Nucleus accumbens (tissue), 56 donors: ENCODE results near the gene PIGT.
"Not testable (repeated sequence)": the region's sequence is repeated elsewhere in the genome, so short reads cannot be mapped to it uniquely, and the experiment has no call there.

ENCODE experiments used
- DNase-seq, 56 donors: peaks; one replicate each; lab custom pipeline; 2025; lab: John Stamatoyannopoulos, UW

The PIGT gene

DNA sequence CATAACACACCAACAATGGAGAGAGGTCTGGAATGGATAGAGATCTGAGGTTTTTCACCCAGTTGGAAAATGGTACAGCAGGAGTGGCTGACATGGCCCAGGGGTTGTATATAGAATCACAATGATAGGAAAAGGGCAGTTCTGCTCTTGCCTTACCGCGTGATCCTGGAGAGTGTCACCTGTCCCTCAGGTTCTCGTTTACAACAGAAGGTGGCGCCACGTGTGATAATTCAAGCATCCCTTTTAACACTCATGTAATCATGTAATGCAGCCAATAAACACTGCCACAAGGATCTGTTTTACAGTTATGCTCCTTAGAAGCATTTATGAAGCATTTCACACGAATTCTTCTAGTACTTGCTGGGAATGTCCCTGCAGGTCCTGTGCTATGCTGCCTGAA lies 40.7 kb downstream of the PIGT start:
- DNase-seq = no peak

DNA sequence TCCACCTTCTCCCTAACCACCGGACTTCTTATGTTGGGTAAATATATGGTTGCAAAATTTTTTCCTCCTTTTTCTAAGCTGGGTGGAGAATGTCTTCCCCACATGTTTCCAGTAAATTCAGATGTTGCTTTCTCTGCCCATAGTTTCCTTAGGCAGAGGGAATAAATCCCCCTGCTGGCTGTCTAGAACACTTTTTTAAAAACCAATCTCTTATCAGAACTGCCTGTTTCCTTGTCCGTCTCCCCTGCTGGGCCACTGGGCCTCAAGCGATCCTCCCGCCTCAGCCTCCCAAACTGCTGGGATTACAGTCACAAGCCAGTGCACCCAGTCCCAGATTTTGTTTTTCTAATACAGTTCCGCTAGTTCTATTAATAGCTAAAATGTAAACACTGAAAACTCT lies 43.7 kb downstream of the PIGT start:
- no peak for DNase-seq

DNA sequence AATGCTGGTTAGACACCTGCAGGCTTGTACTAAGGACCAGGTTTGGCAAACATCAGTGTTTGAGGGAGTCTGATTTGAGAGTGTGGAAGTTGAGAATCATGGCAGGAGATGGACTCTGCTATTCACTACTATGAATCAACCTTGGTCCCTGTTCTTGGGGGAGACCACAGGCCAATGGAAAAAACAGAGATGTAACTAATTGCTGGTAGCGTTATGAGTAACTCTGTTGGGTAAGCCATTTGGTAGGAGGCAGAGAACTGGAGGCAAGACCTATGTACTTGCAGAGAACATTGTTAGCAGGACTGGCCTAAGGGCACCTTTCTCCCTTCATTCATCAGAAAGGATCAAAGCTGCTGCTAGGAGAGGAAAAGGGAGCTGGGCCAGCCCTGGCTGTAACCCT lies 45.3 kb downstream of the PIGT start:
- DNase-seq = no peak

DNA sequence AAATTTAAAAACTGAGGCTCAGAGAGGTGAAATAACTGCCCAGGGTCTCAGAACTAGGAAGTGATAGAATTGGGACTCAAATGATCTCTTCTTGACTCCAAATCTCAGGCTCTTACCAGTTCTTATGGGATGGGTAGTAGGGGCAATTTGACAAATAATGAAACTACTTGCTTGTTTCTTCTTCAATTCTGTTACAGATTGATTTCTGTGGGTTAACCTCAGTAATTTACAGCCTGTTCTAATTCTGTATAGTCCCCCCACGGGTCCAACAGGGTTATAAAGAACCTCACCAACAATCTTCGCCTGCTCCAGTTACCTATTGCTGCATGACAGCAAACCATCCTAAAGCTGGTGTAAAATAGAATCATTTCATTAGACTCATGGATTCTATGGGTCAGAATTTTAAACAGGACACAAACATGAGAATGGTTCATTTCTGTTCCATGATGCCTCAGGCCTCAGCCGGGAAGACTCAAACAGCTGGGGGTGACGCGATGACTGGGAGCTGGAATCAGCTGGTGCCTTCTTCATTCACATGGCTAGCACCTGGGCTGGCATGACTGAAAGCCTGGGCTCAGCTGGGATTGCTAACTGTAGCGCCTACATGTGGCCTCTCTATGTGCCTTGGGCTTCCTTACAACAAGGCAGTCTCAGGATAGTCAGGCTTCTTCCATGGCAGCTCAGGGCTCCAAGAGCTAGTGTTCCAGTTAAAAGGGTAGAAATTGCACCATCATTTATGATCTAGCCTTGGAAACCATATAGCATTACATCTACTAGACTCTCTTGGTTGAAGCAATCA lies 47.0 kb downstream of the PIGT start:
- no peak for DNase-seq

DNA sequence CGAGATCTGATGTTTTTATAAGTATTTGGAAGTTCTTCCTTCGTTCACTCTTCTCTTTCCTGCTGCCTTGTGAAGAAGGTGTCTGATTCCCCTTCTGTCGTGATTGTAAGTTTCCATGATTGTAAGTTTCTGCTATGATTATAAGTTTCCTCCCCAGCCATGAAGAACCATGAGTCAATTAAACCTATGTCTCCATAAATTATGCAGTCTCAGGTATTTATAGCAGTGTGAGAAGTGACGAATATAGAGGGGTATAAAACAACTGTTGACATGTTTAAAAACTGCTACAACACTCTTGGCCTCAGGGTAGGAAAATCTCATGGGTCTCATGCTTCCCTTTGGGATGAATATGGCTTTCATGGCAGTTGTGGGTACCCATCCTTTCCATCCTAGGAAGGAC lies 47.8 kb downstream of the PIGT start:
- no peak for DNase-seq

DNA sequence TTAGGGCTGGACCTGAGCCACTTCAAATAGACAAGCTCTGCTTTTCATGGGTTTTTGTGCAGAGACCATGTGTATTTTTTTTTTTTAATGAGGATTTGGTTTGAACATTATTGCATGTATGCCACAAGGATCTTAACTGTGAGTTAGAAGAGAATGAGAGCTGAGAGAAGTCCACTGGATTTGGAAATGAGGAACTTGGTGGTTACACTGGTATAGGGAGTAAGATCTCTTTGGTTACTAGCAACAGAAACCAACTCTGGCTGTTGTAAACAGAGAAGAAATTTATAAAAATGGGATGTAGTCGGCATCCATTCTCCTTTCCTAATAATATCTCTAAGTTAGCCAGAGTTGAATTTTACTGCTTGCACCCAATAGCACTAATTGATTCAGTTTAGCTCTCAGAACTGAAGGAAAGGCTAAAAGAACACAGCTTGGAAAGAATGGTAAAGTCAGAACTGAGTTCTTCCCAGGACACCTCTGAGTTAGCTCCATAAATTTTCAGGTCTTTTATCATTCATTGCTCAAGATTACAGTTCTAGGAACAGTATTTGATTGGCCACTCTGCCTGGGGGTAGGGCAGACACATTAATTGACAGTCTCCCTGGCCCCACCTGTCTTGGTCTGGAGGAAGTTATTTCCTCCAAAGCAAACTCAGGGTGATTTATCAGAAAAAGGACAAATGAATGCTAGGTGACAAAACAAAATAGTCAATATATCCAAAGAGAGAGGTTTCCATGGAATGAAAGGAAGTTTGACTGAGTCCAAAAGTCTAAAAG lies 49.7 kb downstream of the PIGT start:
- no peak for DNase-seq

DNA sequence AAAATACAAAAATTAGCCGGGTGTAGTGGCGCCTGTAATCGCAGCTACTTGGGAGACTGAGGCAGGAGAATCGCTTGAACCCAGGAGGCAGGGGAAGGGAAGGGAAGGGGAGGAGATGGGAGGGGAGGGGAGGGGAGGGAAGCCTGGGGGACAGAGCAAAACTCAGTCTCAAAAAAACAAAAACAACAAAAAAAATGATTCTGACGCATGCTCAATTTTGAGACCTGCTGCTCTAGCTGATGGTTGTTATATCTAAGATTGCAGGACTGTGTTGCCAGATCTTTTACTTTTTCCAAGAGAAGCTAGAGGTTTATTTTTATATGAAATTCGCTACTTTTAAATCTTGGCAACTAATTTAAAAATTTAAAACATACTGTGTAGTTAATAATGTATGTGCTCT lies 51.2 kb downstream of the PIGT start:
- DNase-seq = no peak

DNA sequence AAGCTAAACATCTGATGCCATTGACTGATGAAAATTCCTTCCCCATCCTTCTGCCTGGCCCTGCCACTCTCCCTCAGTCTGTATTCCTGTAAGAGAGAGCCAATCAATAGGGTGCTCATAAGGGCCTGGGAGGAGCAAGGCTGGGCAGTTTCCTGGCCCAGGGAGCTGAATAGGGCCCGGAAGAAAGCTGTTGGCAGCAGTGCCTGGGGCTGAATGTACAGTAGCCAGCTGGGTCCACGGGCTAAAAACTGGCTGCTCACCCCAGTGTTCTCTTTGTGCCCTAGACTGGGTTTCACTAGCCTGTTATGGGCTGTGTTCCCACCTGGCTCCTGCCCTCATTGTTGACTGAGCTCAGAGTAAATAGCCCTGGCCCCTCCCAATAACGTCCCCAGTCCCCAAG lies 51.9 kb downstream of the PIGT start:
- peak in 30 of 56 donors; percentile 6 to 58 (median 22) for DNase-seq

DNA sequence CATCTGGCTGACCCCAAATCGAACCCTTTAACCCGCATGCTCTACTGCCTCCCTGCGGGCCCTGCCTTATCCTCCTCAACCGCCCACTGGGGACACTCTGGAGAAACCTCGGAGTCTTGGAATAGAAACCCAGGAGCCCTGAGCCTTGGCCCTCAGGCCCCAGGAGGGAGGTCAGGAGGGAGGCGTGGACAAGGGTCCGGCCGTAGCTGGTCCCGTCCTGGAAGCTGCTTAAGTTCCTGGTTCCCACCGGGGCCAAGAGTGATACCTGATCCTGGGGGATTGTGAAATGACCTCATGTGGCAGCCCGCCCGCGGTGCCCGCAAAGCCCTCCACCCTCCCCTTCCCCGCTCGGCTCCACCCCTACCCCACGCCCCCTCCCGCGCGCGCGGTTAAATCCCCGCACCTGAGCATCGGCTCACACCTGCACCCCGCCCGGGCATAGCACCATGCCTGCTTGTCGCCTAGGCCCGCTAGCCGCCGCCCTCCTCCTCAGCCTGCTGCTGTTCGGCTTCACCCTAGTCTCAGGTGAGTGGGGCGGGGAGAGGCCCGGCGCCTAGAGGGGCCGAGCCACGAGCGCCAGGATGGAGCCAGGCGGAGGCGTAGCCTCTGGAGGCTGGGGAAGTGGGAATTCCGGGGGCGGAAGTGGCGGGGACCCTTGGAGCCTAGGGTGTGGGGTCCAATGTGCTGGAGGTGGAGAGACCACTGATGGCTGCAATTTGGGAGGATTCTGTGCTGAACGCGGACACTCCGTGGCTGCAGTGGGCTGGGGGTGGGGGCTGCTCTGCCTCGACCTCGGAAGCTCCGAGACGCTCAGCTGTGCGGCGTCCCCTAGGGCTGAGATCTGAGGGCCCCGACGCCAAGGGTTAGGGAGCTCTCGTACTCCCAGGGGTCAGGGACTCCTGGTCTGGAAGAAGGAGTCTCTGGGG lies 53.7 kb downstream of the PIGT start, which contains the start of gene WFDC2:
Gene WFDC2, plus strand, starts transcription at position 418 of the 926 bp plus-strand sequence. Its CDS starts 29 bp downstream, at position 447.
- peak in 2 of 56 donors; percentile 0 to 10 for DNase-seq

DNA sequence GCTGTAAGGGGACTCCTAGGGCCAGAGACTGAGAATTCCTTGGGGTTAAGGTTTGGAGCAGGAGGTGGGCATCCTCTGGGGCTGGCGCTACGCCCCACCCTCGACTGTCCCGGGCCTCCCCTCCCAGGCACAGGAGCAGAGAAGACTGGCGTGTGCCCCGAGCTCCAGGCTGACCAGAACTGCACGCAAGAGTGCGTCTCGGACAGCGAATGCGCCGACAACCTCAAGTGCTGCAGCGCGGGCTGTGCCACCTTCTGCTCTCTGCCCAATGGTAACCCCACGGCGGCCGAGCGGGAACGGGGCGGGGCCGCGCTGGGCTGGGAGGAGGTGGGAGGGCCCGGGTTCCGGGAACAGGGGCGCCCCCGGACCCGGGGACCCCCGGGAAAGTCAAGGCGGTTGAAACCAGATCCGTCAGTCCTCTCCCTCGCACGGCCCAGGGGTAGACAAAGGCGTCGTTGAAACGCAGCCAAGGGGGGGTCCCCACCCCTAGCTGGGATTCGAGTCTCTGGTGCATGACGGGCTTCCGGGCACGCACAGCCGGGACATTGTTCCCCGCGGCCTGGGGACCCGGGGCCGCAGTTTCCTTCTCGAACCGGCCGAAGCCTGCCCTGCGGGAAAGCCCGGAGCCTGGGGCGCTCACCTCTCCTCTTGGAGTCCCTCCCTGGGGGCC lies 54.5 kb downstream of the PIGT start:
- DNase-seq = peak in 37 of 56 donors; percentile 9 to 95 (median 38)

DNA sequence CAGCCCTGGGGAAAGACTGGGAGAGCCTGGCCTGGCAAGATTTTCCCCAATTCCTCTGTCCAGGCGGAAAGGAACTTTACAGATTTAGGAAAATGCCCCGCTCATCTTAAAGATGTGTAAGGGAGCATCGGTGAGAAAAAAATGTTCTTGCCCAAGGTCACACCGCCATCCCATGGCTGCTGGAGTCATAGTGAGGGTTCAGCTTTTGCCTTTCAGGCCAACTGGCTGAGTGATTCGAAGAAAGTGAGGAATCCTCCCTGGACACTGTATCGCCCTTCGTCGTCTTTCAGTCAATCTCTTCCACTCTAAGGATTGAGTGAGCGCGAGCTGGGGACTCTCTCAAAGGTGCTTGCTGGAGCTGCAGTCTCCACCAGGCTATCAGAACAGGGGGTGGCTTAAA lies 55.0 kb downstream of the PIGT start:
- DNase-seq = peak in 3 of 56 donors; percentile 25 to 33 (median 25)

DNA sequence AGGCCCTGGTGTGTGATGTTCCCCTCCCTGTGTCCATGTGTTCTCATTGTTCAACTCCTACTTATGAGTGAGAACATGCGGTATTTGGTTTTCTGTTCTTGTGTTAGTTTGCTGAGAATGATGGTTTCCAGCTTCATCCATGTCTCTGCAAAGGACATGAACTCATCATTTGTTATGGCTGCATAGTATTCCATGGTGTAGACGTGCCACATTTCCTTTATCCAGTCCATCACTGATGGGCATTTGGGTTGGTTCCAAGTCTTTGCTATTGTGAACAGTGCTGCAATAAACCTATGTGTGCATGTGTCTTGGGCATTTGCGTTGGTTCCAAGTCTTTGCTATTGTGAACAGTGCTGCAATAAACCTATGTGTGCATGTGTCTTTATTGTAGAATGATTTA lies 56.3 kb downstream of the PIGT start:
- DNase-seq = not testable (repeated sequence)
